ENCODE measurements around the gene COPS6.

- TF ChIP-seq CTCF (IDR thresholded peaks at IDR 0.05; ENCODE audit: insufficient read depth, low read length, poor library complexity, severe bottlenecking) = no peak
- TF ChIP-seq EZH2phosphoT487 (conservative IDR thresholded peaks at IDR 0.05; ENCODE audit: low read length) = no peak
Measured at GRCh38 chr7:100090527-100091410, 2.0 kb downstream of the COPS6 start.

All from SU-DHL-6 (cell line).